ENCODE results near the gene TXNL4A.
"Not testable (repeated sequence)": the region's sequence is repeated elsewhere in the genome, so short reads cannot be mapped to it uniquely, and the experiment has no call there.

TXNL4A gene

GRCh38 chr18:80026363-80026762 is 38.0 kb upstream of the TXNL4A start:
- no peak overlapping the region for H2AFZ ChIP-seq (ENCODE audit: low read depth)
- H3K27me3 ChIP-seq (ENCODE audit: insufficient read depth, low read depth), result no peaks in the 10 kb centered on the region
- no peaks in the 10 kb centered on the region for H3K4me1 ChIP-seq (ENCODE audit: low read depth, poor library complexity, severe bottlenecking)
- H3K36me3 ChIP-seq (ENCODE audit: insufficient read depth), result no peaks in the 10 kb centered on the region
- no peaks in the 10 kb centered on the region for H3K79me2 ChIP-seq (ENCODE audit: insufficient read depth, low read depth)
- no peak overlapping the region for H3K4me2 ChIP-seq
- no peak for TF ChIP-seq CTCF (conservative IDR thresholded peaks at IDR 0.05; ENCODE audit: low read depth, low read length)
- no peak overlapping the region for H3K4me3 ChIP-seq (IDR thresholded peaks at IDR 0.05; ENCODE audit: insufficient read depth, low read depth, low read length)
- H3K27ac ChIP-seq, result no peak overlapping the region
- H4K20me1 ChIP-seq (ENCODE audit: insufficient read depth), result no peaks in the 10 kb centered on the region
- no peak overlapping the region for H3K9ac ChIP-seq

GRCh38 chr18:80023173-80023572 is 34.8 kb upstream of the TXNL4A start:
- Histone ChIP-seq H3K9ac (no peak overlapping the region), H3K4me2 (no peak overlapping the region), H3K79me2 (ENCODE audit: insufficient read depth, low read depth) (no peaks in the 10 kb centered on the region), H3K36me3 (ENCODE audit: insufficient read depth) (no peaks in the 10 kb centered on the region), H3K27ac (no peak overlapping the region), H4K20me1 (ENCODE audit: insufficient read depth) (no peaks in the 10 kb centered on the region), H3K27me3 (ENCODE audit: insufficient read depth, low read depth) (no peaks in the 10 kb centered on the region), H3K4me1 (ENCODE audit: low read depth, poor library complexity, severe bottlenecking) (no peaks in the 10 kb centered on the region), H2AFZ (ENCODE audit: low read depth) (no peak overlapping the region), H3K4me3 (IDR thresholded peaks at IDR 0.05; ENCODE audit: insufficient read depth, low read depth, low read length) (no peak overlapping the region)
- TF ChIP-seq CTCF (conservative IDR thresholded peaks at IDR 0.05; ENCODE audit: low read depth, low read length), result peak; percentile 90

- Histone ChIP-seq H3K9ac (no peak overlapping the region), H3K4me3 (IDR thresholded peaks at IDR 0.05; ENCODE audit: insufficient read depth, low read depth, low read length) (no peak overlapping the region), H3K27ac (no peak overlapping the region), H3K4me1 (ENCODE audit: low read depth, poor library complexity, severe bottlenecking) (no peaks in the 10 kb centered on the region), H3K27me3 (ENCODE audit: insufficient read depth, low read depth) (no peaks in the 10 kb centered on the region), H4K20me1 (ENCODE audit: insufficient read depth) (no peaks in the 10 kb centered on the region), H3K79me2 (ENCODE audit: insufficient read depth, low read depth) (no peaks in the 10 kb centered on the region), H3K4me2 (no peak overlapping the region), H2AFZ (ENCODE audit: low read depth) (no peak overlapping the region), H3K36me3 (ENCODE audit: insufficient read depth) (no peaks in the 10 kb centered on the region)
- TF ChIP-seq CTCF (conservative IDR thresholded peaks at IDR 0.05; ENCODE audit: low read depth, low read length), result no peak
Measured at GRCh38 chr18:80022613-80023012, 34.2 kb upstream of the TXNL4A start.

- no peak for TF ChIP-seq CTCF (conservative IDR thresholded peaks at IDR 0.05; ENCODE audit: low read depth, low read length)
- no peaks in the 10 kb centered on the region for H3K4me1 ChIP-seq (ENCODE audit: low read depth, poor library complexity, severe bottlenecking)
- no peak overlapping the region for H3K27ac ChIP-seq
Measured at GRCh38 chr18:80012714-80013113, 24.4 kb upstream of the TXNL4A start.

GRCh38 chr18:80011496-80012137 is 23.3 kb upstream of the TXNL4A start:
- H3K4me2 ChIP-seq; H3K4me3 ChIP-seq (IDR thresholded peaks at IDR 0.05; ENCODE audit: insufficient read depth, low read depth, low read length); H3K36me3 ChIP-seq (ENCODE audit: insufficient read depth); H3K9ac ChIP-seq; H3K27ac ChIP-seq; H3K27me3 ChIP-seq (ENCODE audit: insufficient read depth, low read depth); H4K20me1 ChIP-seq (ENCODE audit: insufficient read depth); H3K4me1 ChIP-seq (ENCODE audit: low read depth, poor library complexity, severe bottlenecking); H2AFZ ChIP-seq (ENCODE audit: low read depth); H3K79me2 ChIP-seq (ENCODE audit: insufficient read depth, low read depth): not testable (repeated sequence)

More at GRCh38 chr18:80012714-80013113, 24.4 kb upstream of the TXNL4A start:
- no peaks in the 10 kb centered on the region for H3K79me2 ChIP-seq (ENCODE audit: insufficient read depth, low read depth)
- H3K4me3 ChIP-seq (IDR thresholded peaks at IDR 0.05; ENCODE audit: insufficient read depth, low read depth, low read length), result no peak overlapping the region
- no peak overlapping the region for H2AFZ ChIP-seq (ENCODE audit: low read depth)
- H3K9ac ChIP-seq, result no peak overlapping the region
- H3K36me3 ChIP-seq (ENCODE audit: insufficient read depth), result no peaks in the 10 kb centered on the region
- H3K4me2 ChIP-seq, result no peak overlapping the region
- no peaks in the 10 kb centered on the region for H4K20me1 ChIP-seq (ENCODE audit: insufficient read depth)
- no peaks in the 10 kb centered on the region for H3K27me3 ChIP-seq (ENCODE audit: insufficient read depth, low read depth)
